GM12872 (cell line): ENCODE data around the gene RBBP6.

Experiments used
- TF ChIP-seq, protein P1 (sequence below): IDR thresholded peaks from 3 replicates; pipeline ENCODE4 v1.5.1; 2011; ENCODE audit warnings: low read depth, mild to moderate bottlenecking, low read length, moderate library complexity; ENCODE audit not compliant: insufficient read depth

RBBP6 gene, protein sequence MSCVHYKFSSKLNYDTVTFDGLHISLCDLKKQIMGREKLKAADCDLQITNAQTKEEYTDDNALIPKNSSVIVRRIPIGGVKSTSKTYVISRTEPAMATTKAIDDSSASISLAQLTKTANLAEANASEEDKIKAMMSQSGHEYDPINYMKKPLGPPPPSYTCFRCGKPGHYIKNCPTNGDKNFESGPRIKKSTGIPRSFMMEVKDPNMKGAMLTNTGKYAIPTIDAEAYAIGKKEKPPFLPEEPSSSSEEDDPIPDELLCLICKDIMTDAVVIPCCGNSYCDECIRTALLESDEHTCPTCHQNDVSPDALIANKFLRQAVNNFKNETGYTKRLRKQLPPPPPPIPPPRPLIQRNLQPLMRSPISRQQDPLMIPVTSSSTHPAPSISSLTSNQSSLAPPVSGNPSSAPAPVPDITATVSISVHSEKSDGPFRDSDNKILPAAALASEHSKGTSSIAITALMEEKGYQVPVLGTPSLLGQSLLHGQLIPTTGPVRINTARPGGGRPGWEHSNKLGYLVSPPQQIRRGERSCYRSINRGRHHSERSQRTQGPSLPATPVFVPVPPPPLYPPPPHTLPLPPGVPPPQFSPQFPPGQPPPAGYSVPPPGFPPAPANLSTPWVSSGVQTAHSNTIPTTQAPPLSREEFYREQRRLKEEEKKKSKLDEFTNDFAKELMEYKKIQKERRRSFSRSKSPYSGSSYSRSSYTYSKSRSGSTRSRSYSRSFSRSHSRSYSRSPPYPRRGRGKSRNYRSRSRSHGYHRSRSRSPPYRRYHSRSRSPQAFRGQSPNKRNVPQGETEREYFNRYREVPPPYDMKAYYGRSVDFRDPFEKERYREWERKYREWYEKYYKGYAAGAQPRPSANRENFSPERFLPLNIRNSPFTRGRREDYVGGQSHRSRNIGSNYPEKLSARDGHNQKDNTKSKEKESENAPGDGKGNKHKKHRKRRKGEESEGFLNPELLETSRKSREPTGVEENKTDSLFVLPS (N-terminal part only)

DNA sequence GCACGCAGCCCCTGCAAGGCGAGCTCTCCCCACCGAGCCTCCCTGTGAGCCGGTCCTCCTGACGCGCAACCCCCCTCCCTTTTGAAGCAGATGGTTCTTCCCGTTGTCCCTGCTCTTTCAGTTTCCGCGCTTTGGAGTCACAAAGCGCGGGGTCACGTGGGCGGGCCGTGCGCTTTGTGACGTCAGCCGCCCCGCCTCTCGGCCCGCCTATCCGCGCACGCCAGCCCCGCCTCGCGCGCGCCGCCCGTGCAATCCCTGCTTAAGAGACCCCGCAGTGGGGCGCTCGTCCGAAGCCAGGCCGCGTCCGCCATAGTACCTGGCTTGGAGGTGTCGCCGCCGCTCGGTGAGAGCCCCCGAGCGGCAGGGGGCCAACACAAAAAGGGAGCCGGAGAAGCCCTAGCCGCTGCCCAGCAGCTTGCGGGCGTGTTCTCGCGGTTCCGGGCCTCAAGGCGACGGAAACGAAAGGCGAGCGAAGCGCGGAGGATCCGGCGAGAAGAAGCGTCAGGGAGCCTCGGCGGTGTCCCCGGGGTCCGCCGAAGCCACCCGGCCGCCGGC is at the start of gene RBBP6:
Gene RBBP6, plus strand, starts transcription at position 272 of the 555 bp plus-strand sequence. CDS start 1,061 bp downstream, outside the sequence.
- TF ChIP-seq, protein P1, sequence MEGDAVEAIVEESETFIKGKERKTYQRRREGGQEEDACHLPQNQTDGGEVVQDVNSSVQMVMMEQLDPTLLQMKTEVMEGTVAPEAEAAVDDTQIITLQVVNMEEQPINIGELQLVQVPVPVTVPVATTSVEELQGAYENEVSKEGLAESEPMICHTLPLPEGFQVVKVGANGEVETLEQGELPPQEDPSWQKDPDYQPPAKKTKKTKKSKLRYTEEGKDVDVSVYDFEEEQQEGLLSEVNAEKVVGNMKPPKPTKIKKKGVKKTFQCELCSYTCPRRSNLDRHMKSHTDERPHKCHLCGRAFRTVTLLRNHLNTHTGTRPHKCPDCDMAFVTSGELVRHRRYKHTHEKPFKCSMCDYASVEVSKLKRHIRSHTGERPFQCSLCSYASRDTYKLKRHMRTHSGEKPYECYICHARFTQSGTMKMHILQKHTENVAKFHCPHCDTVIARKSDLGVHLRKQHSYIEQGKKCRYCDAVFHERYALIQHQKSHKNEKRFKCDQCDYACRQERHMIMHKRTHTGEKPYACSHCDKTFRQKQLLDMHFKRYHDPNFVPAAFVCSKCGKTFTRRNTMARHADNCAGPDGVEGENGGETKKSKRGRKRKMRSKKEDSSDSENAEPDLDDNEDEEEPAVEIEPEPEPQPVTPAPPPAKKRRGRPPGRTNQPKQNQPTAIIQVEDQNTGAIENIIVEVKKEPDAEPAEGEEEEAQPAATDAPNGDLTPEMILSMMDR, result peak; percentile 38; the same call in 1 of the 3 replicates

DNA sequence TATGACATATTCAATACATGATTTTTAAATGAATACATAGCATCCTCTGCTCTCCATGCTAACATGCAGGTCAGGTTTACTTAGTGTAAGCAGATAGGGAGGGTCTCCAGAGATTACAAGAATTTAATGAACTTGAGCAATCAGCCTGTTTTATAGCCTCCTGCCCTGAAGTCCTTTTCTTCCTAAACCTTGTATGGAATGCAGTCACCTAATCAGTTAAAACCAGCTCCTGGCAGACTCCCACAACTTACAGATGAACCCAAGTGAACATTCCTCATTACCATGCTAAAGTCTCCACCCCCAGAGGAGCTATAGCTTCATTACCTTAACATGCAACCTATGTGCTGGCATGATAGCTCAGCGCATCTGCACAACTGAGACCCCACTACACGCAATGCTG is 48.5 kb upstream of the RBBP6 start:
- TF ChIP-seq, protein P1, result no peak

DNA sequence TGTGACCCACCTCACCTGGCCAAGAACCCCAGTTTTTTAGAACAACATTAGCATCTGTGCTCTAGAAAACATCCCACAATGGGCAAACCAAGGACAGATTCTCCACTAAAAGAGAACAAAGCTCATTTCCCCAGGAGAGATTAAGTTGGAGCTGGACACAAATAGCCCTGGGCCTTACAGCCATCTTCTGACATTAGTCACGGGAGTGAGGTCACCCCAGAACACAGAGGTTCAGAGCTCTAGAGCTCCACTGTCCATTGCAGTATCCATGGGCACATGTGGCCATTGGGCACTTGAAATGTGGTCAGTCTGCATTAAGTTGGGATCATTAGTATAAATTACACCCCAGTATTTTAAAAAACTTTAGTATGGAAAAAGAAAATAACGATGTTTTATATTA is 47.6 kb upstream of the RBBP6 start:
- TF ChIP-seq, protein P1, result no peak

DNA sequence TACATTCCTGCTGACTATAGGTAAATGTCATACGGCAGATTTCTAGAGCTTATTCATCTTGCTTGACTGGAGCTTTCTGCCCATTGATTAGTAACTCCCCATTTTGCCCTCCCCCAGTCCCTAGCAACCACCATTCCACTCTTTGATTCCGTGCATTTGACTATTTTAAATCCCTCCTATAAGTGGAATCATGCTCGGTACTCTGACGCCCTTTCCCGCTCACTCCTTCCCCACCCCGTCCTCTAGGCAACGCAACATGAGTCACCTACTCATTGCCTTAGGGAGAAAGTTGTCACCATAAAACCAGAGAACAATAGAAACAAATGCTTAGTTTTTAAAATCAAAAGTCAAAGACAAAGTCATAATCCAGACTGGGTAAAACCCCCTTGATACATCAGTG is 45.5 kb upstream of the RBBP6 start:
- TF ChIP-seq, protein P1, result no peak

DNA sequence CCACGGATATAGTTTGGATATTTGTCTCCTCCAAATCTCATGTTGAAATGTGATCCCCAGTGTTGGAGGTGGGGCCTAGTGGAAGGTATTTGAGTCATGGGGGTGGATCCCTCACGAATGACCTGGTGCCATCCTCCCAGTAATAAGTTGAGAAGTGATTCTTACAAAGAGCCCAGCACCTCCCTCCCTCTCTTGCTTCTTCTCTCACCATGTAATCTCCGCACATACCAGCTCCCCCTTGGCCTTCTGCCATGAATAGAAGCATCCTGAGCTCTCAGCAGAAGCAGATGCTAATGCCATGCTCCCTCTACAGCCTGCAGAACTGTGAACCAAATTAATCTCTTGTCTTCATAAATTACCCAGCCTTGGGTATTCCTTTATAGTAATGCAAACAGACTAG is 41.9 kb upstream of the RBBP6 start:
- TF ChIP-seq, protein P1, result no peak

DNA sequence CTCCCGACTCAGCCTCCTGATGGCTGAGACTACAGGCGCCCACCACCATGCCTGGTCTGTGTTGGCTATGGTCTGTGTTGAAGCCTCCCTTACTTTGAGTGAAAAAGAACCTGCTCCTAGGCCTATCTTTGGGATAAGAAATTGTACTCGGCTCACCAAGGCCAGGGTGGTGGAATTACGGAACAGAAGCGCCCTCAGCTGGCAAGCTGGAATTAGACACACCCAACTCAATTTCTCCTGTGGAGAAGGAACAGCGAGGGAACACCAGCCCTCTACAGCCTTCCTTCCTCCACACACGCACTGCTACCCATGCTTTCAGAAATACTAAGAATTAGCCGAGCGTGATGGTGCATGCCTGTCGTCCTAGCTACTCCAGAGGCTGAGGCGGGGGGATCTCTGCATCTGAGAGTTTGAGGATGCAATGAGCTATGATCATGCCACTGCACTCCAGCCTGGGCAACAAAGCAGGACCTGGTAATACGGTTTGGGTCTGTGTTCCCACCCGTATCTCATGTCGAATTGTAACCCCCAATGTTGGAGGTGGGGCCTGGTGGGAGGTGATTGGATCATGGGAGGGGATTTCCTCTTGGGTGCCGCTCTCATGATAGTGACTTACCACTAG is 40.1 kb upstream of the RBBP6 start:
- TF ChIP-seq, protein P1, result peak; percentile 58
